ENCODE results near the gene KDM7A.
A peak's percentile ranks its signal among the peaks of the same experiment; 100 is the strongest.

KDM7A gene

DNA sequence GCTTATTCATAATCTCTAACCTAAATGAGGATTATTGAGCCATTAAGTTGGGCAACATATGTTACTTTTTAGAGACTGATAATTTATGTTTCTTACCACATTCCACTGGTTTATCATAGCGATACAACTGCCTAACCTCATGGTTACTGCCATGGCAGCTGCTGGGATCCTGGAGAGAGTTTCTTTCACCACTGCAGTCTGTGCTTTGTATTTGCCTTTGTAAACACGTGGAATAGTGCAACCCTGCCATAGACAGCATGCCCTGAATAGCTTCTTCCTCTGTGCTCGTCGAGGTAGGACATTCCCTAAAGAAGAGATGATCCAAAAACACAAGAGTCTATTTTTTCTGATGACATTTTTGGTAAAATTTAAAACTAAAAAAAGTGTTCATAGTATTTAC, 80.3 kb downstream of the KDM7A start:
- no peak for TF ChIP-seq Cebpa-rat (IDR thresholded peaks at IDR 0.05)
- Histone ChIP-seq H3K27ac (no peak overlapping the region), H3K36me3 (peaks cover 89% of the 10 kb centered on the region), H3K27me3 (no peaks in the 10 kb centered on the region), H3K9me3 (no peaks in the 10 kb centered on the region), H3K9ac (no peak overlapping the region), H3K4me3 (no peak overlapping the region), H4K20me1 (no peaks in the 10 kb centered on the region), H3K4me1 (no peaks in the 10 kb centered on the region), H3K4me2 (no peak overlapping the region)

GRCh38 chr7:140093375-140093774, 83.4 kb downstream of the KDM7A start:
- Histone ChIP-seq H3K4me3 (no peak overlapping the region), H3K27me3 (no peaks in the 10 kb centered on the region), H4K20me1 (no peaks in the 10 kb centered on the region), H3K4me1 (no peaks in the 10 kb centered on the region), H3K9me3 (no peaks in the 10 kb centered on the region), H3K4me2 (no peak overlapping the region), H3K27ac (no peak overlapping the region), H3K9ac (no peak overlapping the region), H3K36me3 (peaks cover 73% of the 10 kb centered on the region)
- no peak for TF ChIP-seq Cebpa-rat (IDR thresholded peaks at IDR 0.05)

GRCh38 chr7:140085447-140085846, 91.3 kb downstream of the KDM7A start:
- H3K36me3 ChIP-seq, result no peaks in the 10 kb centered on the region
- no peak overlapping the region for H3K27ac ChIP-seq
- H3K4me2 ChIP-seq, result no peak overlapping the region
- no peak for TF ChIP-seq Cebpa-rat (IDR thresholded peaks at IDR 0.05)
- H3K27me3 ChIP-seq, result no peaks in the 10 kb centered on the region
- H3K4me3 ChIP-seq, result no peak overlapping the region
- H3K9me3 ChIP-seq, result no peaks in the 10 kb centered on the region
- H3K9ac ChIP-seq, result no peak overlapping the region
- H4K20me1 ChIP-seq, result no peaks in the 10 kb centered on the region
- H3K4me1 ChIP-seq, result no peaks in the 10 kb centered on the region

- Histone ChIP-seq H4K20me1 (no peaks in the 10 kb centered on the region), H3K9ac (no peak overlapping the region), H3K27ac (no peak overlapping the region), H3K27me3 (no peaks in the 10 kb centered on the region), H3K36me3 (no peaks in the 10 kb centered on the region), H3K4me2 (no peak overlapping the region), H3K4me3 (no peak overlapping the region), H3K4me1 (no peaks in the 10 kb centered on the region), H3K9me3 (no peaks in the 10 kb centered on the region)
- TF ChIP-seq Cebpa-rat (IDR thresholded peaks at IDR 0.05), result no peak
Measured at GRCh38 chr7:140084972-140085371, 91.8 kb downstream of the KDM7A start.

- H3K4me3 ChIP-seq, result no peak overlapping the region
- no peaks in the 10 kb centered on the region for H3K9me3 ChIP-seq
- no peaks in the 10 kb centered on the region for H4K20me1 ChIP-seq
- H3K9ac ChIP-seq, result no peak overlapping the region
- no peak for TF ChIP-seq Cebpa-rat (IDR thresholded peaks at IDR 0.05)
- no peaks in the 10 kb centered on the region for H3K4me1 ChIP-seq
- no peak overlapping the region for H3K4me2 ChIP-seq
- H3K27me3 ChIP-seq, result no peaks in the 10 kb centered on the region
- H3K36me3 ChIP-seq, result no peaks in the 10 kb centered on the region
- no peak overlapping the region for H3K27ac ChIP-seq
Measured at GRCh38 chr7:140084142-140084655, 92.6 kb downstream of the KDM7A start.

GRCh38 chr7:140082770-140083169, 94.0 kb downstream of the KDM7A start:
- H4K20me1 ChIP-seq, result no peaks in the 10 kb centered on the region
- no peaks in the 10 kb centered on the region for H3K36me3 ChIP-seq
- H3K4me2 ChIP-seq, result no peak overlapping the region
- no peak overlapping the region for H3K9ac ChIP-seq
- H3K4me1 ChIP-seq, result 0 out of 2 replicates have a peak, but pooled peaks cover 9% of the 10 kb centered on the region
- no peak overlapping the region for H3K4me3 ChIP-seq
- no peaks in the 10 kb centered on the region for H3K27me3 ChIP-seq
- no peaks in the 10 kb centered on the region for H3K9me3 ChIP-seq
- no peak overlapping the region for H3K27ac ChIP-seq
- TF ChIP-seq Cebpa-rat (IDR thresholded peaks at IDR 0.05), result no peak

GRCh38 chr7:140081774-140082425, 94.9 kb downstream of the KDM7A start:
- Histone ChIP-seq H3K4me1 (peaks cover 10% of the 10 kb centered on the region; the same call in 1 of the 2 replicates), H3K4me3 (no peak overlapping the region), H3K27ac (no peak overlapping the region), H3K4me2 (no peak overlapping the region), H3K36me3 (no peaks in the 10 kb centered on the region), H3K9ac (no peak overlapping the region), H3K9me3 (no peaks in the 10 kb centered on the region), H3K27me3 (no peaks in the 10 kb centered on the region), H4K20me1 (no peaks in the 10 kb centered on the region)
- no peak for TF ChIP-seq Cebpa-rat (IDR thresholded peaks at IDR 0.05)

DNA sequence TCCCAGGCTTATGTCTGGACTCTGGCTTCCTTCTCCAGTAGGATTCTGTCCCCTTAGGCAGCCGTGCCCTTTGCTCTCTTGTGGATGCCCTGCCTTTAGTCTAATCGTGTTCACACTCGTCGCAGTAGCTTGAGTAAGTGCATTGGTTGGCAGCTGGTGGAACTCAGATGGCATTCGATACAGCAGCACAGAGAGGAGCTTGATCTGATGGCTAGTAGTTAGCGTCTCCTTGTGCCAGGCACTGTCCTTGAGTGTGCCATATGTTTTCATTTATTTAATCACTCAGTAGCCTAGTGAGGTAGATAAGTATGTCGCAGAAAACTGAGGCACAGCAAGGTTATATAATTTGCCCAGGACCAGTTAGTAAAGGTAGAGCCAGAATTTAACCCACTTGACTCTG, 95.9 kb downstream of the KDM7A start:
- Histone ChIP-seq H3K9ac (no peak overlapping the region), H3K27me3 (no peaks in the 10 kb centered on the region), H3K4me1 (peaks cover 15% of the 10 kb centered on the region; the same call in 1 of the 2 replicates), H3K4me2 (no peak overlapping the region), H3K9me3 (no peaks in the 10 kb centered on the region), H4K20me1 (no peaks in the 10 kb centered on the region), H3K4me3 (no peak overlapping the region), H3K27ac (no peak overlapping the region), H3K36me3 (no peaks in the 10 kb centered on the region)
- no peak for TF ChIP-seq Cebpa-rat (IDR thresholded peaks at IDR 0.05)

GRCh38 chr7:140079121-140079536, 97.7 kb downstream of the KDM7A start:
- Histone ChIP-seq H3K36me3 (no peaks in the 10 kb centered on the region), H3K9me3 (no peaks in the 10 kb centered on the region), H3K27ac (no peak overlapping the region), H3K4me3 (no peak overlapping the region), H3K4me1 (peaks cover 15% of the 10 kb centered on the region; the same call in 1 of the 2 replicates), H3K9ac (no peak overlapping the region), H4K20me1 (no peaks in the 10 kb centered on the region), H3K27me3 (no peaks in the 10 kb centered on the region), H3K4me2 (no peak overlapping the region)
- TF ChIP-seq Cebpa-rat (IDR thresholded peaks at IDR 0.05), result no peak

- Histone ChIP-seq H3K4me1 (peaks cover 15% of the 10 kb centered on the region; the same call in 1 of the 2 replicates), H3K36me3 (no peaks in the 10 kb centered on the region), H3K27ac (0 out of 2 replicates have a peak overlapping the region, but pooled peaks have one; percentile 2), H3K9me3 (no peaks in the 10 kb centered on the region), H3K4me3 (no peak overlapping the region), H3K9ac (no peak overlapping the region), H3K27me3 (no peaks in the 10 kb centered on the region), H4K20me1 (no peaks in the 10 kb centered on the region), H3K4me2 (no peak overlapping the region)
- TF ChIP-seq Cebpa-rat (IDR thresholded peaks at IDR 0.05), result no peak
Measured at GRCh38 chr7:140078392-140078791, 98.4 kb downstream of the KDM7A start.

All from BLaER1 (cell line).